ENCODE results near the gene OR2AE1.
"Not testable (repeated sequence)": the region's sequence is repeated elsewhere in the genome, so short reads cannot be mapped to it uniquely, and the experiment has no call there.

The OR2AE1 gene

GRCh38 chr7:99888366-99888765 is 11.5 kb upstream of the OR2AE1 start:
- H3K4me3 Mint-ChIP-seq; H3K4me1 Mint-ChIP-seq (ENCODE audit: low read depth); DNase-seq; H3K9me3 Mint-ChIP-seq; H3K27ac Mint-ChIP-seq; H3K27me3 Mint-ChIP-seq: not testable (repeated sequence)
- peaks cover 56% of the 10 kb centered on the region for H3K36me3 Mint-ChIP-seq (ENCODE audit: low read depth)

GRCh38 chr7:99881370-99881769 is 4.5 kb upstream of the OR2AE1 start:
- Mint-ChIP-seq H3K36me3 (ENCODE audit: low read depth) (peaks cover 9% of the 10 kb centered on the region), H3K27me3 (no peaks in the 10 kb centered on the region), H3K9me3 (no peaks in the 10 kb centered on the region), H3K4me3 (no peak overlapping the region), H3K27ac (no peak overlapping the region), H3K4me1 (ENCODE audit: low read depth) (no peaks in the 10 kb centered on the region)
- DNase-seq, result no peak

DNA sequence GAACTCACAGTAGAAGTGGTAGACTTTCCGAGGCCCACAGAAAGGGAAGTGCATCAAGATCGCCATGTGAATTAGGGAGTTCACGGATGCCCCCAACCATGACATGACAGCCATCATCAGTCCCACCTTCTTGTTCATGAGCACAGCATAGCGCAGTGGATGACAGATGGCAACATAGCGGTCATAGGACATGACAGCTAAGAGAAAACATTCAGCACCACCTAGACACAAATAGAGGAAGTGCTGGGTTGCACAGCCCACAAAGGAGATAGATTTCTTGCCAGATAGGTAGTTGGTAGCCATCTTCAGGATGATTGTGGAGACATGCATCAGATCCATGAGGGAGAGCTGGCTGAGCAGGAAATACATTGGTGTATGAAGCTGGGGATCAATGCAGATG is 342 bp downstream of the OR2AE1 start:
- no peaks in the 10 kb centered on the region for H3K36me3 Mint-ChIP-seq (ENCODE audit: low read depth)
- peaks cover 2% of the 10 kb centered on the region for H3K4me1 Mint-ChIP-seq (ENCODE audit: low read depth)
- no peaks in the 10 kb centered on the region for H3K27me3 Mint-ChIP-seq
- no peak for DNase-seq
- no peaks in the 10 kb centered on the region for H3K9me3 Mint-ChIP-seq
- no peak overlapping the region for H3K4me3 Mint-ChIP-seq
- no peak overlapping the region for H3K27ac Mint-ChIP-seq

DNA sequence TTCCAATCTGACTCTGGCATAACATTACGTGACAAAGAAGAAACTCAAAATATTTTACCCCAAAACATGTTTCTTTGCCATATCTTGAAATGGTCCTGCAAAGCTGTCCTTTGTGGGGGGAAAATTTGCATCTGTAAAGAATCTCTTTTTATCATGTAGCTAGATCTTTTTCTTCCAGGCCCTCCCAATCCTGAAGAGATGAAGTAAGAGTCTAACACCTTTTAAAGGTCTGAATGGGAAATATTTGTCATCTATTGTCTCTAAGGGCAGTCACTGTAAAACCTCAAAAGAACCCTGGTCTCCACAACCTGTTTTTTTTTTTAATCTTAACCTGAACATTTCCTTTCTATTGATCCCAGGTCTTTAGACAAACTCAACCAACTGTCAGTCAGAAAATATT is 8.6 kb downstream of the OR2AE1 start:
- no peaks in the 10 kb centered on the region for H3K9me3 Mint-ChIP-seq
- H3K4me3 Mint-ChIP-seq, result no peak overlapping the region
- H3K27me3 Mint-ChIP-seq, result peaks cover 20% of the 10 kb centered on the region
- no peak for DNase-seq
- peaks cover 2% of the 10 kb centered on the region for H3K4me1 Mint-ChIP-seq (ENCODE audit: low read depth)
- H3K36me3 Mint-ChIP-seq (ENCODE audit: low read depth), result no peaks in the 10 kb centered on the region
- no peak overlapping the region for H3K27ac Mint-ChIP-seq

- peaks cover 24% of the 10 kb centered on the region for H3K27me3 Mint-ChIP-seq
- H3K4me1 Mint-ChIP-seq (ENCODE audit: low read depth); H3K36me3 Mint-ChIP-seq (ENCODE audit: low read depth); H3K4me3 Mint-ChIP-seq; H3K27ac Mint-ChIP-seq; DNase-seq; H3K9me3 Mint-ChIP-seq: not testable (repeated sequence)
Measured at GRCh38 chr7:99867477-99867876, 9.4 kb downstream of the OR2AE1 start.

- Mint-ChIP-seq H3K27me3 (peaks cover 27% of the 10 kb centered on the region), H3K9me3 (no peaks in the 10 kb centered on the region), H3K4me3 (no peak overlapping the region), H3K4me1 (ENCODE audit: low read depth) (no peaks in the 10 kb centered on the region), H3K36me3 (ENCODE audit: low read depth) (no peaks in the 10 kb centered on the region), H3K27ac (no peak overlapping the region)
- DNase-seq, result no peak
Measured at GRCh38 chr7:99863847-99864440, 12.9 kb downstream of the OR2AE1 start.

- Mint-ChIP-seq H3K4me1 (ENCODE audit: low read depth) (no peaks in the 10 kb centered on the region), H3K27ac (no peak overlapping the region), H3K4me3 (no peak overlapping the region), H3K27me3 (peaks cover 28% of the 10 kb centered on the region), H3K9me3 (no peaks in the 10 kb centered on the region), H3K36me3 (ENCODE audit: low read depth) (no peaks in the 10 kb centered on the region)
- no peak for DNase-seq
Measured at GRCh38 chr7:99860281-99861127, 16.3 kb downstream of the OR2AE1 start.

GRCh38 chr7:99855236-99855635 is 21.6 kb downstream of the OR2AE1 start:
- H3K27me3 Mint-ChIP-seq, result peaks cover 24% of the 10 kb centered on the region
- no peak for DNase-seq
- no peak overlapping the region for H3K27ac Mint-ChIP-seq
- H3K9me3 Mint-ChIP-seq, result no peaks in the 10 kb centered on the region
- no peaks in the 10 kb centered on the region for H3K36me3 Mint-ChIP-seq (ENCODE audit: low read depth)
- no peak overlapping the region for H3K4me3 Mint-ChIP-seq
- H3K4me1 Mint-ChIP-seq (ENCODE audit: low read depth), result no peaks in the 10 kb centered on the region

DNA sequence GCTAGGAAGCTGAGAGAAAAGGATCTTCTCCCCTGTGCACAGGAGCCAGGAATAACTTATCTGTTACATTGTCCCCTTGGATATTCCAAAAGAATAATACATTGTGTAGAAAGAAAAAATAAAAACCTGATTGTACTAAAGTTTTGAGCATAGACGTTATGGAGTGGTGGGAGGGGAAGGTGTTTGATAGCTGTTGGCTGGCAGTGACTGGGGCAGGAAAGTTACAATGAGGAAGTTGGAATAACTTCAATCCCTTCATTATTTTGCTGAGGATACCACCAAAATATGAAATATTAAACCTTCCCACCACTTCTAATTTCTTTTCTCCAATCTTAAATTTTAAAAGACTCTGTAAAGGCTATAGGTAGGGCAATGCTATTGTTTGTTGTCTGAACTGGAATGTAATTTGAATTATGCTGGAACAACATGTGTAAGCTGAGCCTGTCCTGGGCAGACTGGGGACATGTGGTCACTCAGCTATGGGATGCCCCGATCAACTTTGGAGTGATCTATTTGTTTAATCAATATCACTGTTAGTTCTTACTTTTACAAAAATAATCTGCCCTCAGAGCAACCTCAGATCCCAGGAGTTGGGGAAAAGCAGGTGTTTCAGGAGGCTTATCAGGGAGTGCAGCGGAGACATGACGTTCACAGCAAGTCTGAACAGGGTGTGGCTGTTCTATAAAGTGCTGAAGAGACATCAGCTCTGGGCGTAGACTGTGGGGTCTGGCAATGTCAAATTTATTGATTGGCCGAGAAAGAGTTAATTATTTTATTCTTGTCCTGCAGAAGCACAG is 28.2 kb downstream of the OR2AE1 start:
- Mint-ChIP-seq H3K27ac (no peak overlapping the region), H3K4me3 (no peak overlapping the region), H3K9me3 (no peaks in the 10 kb centered on the region), H3K36me3 (ENCODE audit: low read depth) (no peaks in the 10 kb centered on the region), H3K27me3 (no peaks in the 10 kb centered on the region), H3K4me1 (ENCODE audit: low read depth) (no peaks in the 10 kb centered on the region)
- no peak for DNase-seq

- DNase-seq, result no peak
- Mint-ChIP-seq H3K36me3 (ENCODE audit: low read depth) (no peaks in the 10 kb centered on the region), H3K4me3 (no peak overlapping the region), H3K4me1 (ENCODE audit: low read depth) (peaks cover 7% of the 10 kb centered on the region), H3K27me3 (no peaks in the 10 kb centered on the region), H3K27ac (no peak overlapping the region), H3K9me3 (no peaks in the 10 kb centered on the region)
Measured at GRCh38 chr7:99844328-99844727, 32.5 kb downstream of the OR2AE1 start.

DNA sequence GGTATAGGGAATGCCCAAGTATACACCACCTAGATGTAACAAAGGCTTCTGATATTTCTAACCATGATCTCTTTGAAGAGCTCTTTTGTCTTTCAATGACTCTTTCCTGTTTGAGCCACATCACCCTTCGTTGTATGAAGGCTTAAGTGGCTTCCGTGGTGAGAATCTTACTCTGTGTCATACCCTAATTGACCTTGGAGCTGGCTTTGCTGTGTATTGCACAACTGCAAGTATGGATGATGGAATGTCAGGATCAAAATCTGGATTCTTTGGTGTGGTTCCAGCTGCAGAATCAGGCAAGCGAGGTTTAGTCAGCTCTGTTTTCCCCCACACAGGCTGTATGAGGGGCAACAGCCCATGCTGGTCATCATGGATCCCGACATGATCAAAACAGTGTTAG is 33.0 kb downstream of the OR2AE1 start:
- DNase-seq, result no peak
- H3K9me3 Mint-ChIP-seq, result no peaks in the 10 kb centered on the region
- H3K36me3 Mint-ChIP-seq (ENCODE audit: low read depth), result no peaks in the 10 kb centered on the region
- H3K27me3 Mint-ChIP-seq, result no peaks in the 10 kb centered on the region
- no peak overlapping the region for H3K27ac Mint-ChIP-seq
- peaks cover 10% of the 10 kb centered on the region for H3K4me1 Mint-ChIP-seq (ENCODE audit: low read depth)
- no peak overlapping the region for H3K4me3 Mint-ChIP-seq

DNA sequence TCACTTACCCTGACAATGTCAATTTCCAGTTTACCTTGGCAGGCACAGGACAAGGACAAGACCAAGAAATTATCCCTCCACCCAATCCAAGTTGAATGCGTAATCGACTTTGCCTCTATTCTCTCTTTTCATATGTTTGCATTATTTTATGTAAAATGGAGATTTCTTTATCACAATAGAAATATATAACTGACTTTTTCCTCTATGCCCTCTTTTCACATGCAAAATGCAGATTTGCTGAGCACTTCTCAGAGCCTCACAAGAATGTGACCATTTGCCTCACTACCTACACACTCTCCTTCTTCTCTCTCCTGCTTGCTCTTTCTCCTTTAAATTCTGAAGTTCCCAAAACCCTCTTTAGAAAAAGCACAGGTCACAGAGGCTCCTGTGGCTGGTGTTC is 33.9 kb downstream of the OR2AE1 start:
- H3K27me3 Mint-ChIP-seq, result no peaks in the 10 kb centered on the region
- DNase-seq, result no peak
- no peaks in the 10 kb centered on the region for H3K36me3 Mint-ChIP-seq (ENCODE audit: low read depth)
- H3K4me1 Mint-ChIP-seq (ENCODE audit: low read depth), result peaks cover 14% of the 10 kb centered on the region
- H3K4me3 Mint-ChIP-seq, result no peak overlapping the region
- no peak overlapping the region for H3K27ac Mint-ChIP-seq
- no peaks in the 10 kb centered on the region for H3K9me3 Mint-ChIP-seq

DNA sequence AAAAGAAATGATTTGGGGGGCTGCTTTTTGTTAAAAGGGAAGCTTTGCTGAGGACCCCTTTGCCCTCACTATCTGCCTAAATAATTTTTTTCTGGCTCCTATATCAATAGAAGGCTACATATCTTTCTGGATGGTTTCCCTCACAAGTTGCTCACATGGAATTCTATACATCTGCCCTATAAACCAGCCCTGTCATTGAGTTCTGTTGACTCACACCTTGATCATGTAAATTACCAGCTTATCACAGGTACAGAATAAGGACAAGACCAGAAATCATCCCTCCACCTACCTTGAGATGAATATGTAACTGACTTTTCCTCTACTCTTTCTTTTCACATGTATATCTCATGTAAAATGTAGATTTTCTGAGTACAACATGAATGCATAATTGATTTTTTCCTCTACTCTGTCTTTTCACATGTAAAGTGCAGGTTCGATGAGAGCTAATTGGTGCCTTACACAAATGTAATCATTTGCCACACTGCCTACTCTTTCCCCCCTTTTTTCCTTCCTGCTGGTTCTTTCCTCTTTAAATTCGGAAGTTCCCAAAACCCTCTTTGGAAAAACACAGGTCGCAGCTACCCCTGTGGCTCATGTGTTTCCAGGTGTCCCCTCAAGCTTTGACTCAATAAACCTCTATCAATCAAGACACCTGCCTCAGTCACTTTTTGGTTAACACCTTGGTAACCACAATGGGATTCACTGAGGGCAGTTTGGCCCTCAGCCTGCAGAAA is 36.5 kb downstream of the OR2AE1 start:
- Mint-ChIP-seq H3K9me3 (no peaks in the 10 kb centered on the region), H3K27me3 (no peaks in the 10 kb centered on the region), H3K4me3 (no peak overlapping the region), H3K36me3 (ENCODE audit: low read depth) (no peaks in the 10 kb centered on the region), H3K4me1 (ENCODE audit: low read depth) (peaks cover 18% of the 10 kb centered on the region), H3K27ac (no peak overlapping the region)
- no peak for DNase-seq

GRCh38 chr7:99839287-99840021 is 37.4 kb downstream of the OR2AE1 start:
- H3K9me3 Mint-ChIP-seq, result no peaks in the 10 kb centered on the region
- DNase-seq, result no peak
- H3K4me1 Mint-ChIP-seq (ENCODE audit: low read depth), result peaks cover 18% of the 10 kb centered on the region
- H3K36me3 Mint-ChIP-seq (ENCODE audit: low read depth), result no peaks in the 10 kb centered on the region
- H3K27ac Mint-ChIP-seq, result no peak overlapping the region
- H3K27me3 Mint-ChIP-seq, result no peaks in the 10 kb centered on the region
- no peak overlapping the region for H3K4me3 Mint-ChIP-seq
